ENCODE measurements around the gene FARS2.

DNA sequence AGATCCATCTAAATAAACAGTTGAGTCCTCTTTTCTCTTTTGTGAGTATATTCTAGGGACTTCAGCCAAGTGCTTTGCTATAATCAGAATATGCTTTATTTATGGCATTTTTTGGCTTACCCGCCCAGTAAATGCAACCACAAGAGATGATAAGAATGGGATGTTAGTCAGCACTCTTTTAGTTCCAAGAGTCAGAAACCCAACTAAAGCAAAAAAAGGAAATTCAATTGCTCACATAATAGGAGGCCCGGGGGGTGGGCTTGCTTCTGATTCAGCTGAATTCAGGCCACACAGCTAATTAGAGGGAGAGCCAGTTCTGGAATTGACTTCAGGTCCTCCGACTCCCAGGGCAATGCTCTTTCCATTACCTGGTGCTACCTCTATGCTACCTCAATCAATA lies 250.6 kb downstream of the FARS2 start:
- no peak for TF ChIP-seq CTCF (IDR thresholded peaks at IDR 0.05)
- TF ChIP-seq EP300 (IDR thresholded peaks at IDR 0.05), result no peak
